ENCODE results near the gene BLMH. TPM values are rescaled to one million over a fixed set of nuclear protein-coding genes. Genes with fewer than 3 reads are reported as not detected.

Gene BLMH
- total RNA-seq, 1 experiment from 2014 or later = 51.2 TPM

DNA sequence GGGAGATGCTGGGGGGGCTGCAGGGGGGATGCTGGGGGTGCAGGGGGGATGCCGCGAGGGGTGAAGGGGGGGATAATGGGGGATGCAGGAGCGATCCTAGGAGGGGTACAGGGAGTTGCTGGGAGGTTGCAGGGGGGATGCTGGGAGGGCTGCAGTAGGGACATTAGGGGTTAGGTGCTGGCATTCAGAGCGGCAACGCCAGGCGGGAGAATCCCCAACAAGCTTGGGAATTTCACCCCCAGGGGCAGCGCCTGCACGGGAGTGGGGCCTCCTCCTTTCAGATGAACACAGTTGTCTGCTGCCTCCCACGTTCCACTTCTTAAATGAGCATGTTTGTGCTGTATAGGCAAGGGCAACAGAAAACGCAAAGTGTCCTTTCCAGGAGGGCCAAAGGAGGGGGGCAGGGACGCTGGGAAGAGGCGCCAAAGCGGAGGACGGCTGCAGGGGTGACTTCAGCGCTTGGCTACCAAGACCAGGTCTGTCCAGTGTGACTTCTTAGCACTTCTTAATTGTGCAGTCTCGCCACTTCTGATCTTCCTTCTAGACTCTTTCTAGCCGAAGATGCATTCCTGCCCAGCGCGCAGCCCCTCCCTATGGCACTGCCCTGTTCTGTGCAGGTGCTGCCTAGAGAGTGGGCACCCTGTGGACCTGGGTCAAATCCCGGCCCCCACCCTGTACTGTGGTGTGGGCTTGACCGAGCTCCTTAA is 54.3 kb downstream of the BLMH start:
- Histone ChIP-seq H3K36me3 (ENCODE audit: control insufficient read depth in 1 of 2, insufficient read depth in 2 of 2, low read length in 2 of 2) (no peaks in the 10 kb centered on the region), H3K9ac (ENCODE audit: low read length) (no peak overlapping the region), H3K27me3 (ENCODE audit: insufficient read depth, low read length) (peaks cover 24% of the 10 kb centered on the region; the same call in 1 of the 2 replicates), H3K9me3 (ENCODE audit: control insufficient read depth in 1 of 2, insufficient read depth in 1 of 2, low read depth in 1 of 2, low read length in 2 of 2) (peaks cover 0 to 3% of the 10 kb centered on the region in 2 experiments; a peak in 1 of 4 replicates), H3K27ac (ENCODE audit: low read depth, low read length) (no peak overlapping the region), H4K20me1 (ENCODE audit: insufficient read depth) (no peaks in the 10 kb centered on the region), H3K4me2 (ENCODE audit: low read length) (no peak overlapping the region), H3K79me2 (ENCODE audit: insufficient read depth, low read length) (no peaks in the 10 kb centered on the region), H3K4me1 (ENCODE audit: control insufficient read depth in 1 of 2, insufficient read depth in 2 of 2, low read length in 2 of 2) (peaks cover 0 to 3% of the 10 kb centered on the region in 2 experiments; a peak in 1 of 4 replicates), H3K9me2 (ENCODE audit: insufficient read depth) (no peaks in the 10 kb centered on the region), H3K4me3 (replicated peaks in 1 of 2; ENCODE audit: low read depth in 1 of 2, low read length in 2 of 2) (no peak overlapping the region), H2AFZ (ENCODE audit: low read depth, low read length, poor library complexity, severe bottlenecking) (no peak overlapping the region)
- no peak for DNase-seq (ENCODE audit: low read depth, low spot score)
- ATAC-seq = no peak
- intact Hi-C loops (cut with micrococcal nuclease) = no loop called here
- BruUV-seq (replicated peaks) = no TSS peak
- ChIA-PET CTCF (interaction anchor here (1.0 to 2.8 kb wide), 5 partner anchors 99 to 144 kb away, joined by 4 to 30 read pairs (median 5); no protein-coding TSS in a partner anchor), RAD21 (ENCODE audit: low non-redundant PET in 1 of 2, low total read pairs in 2 of 2, uncharacterized antibody in 2 of 2, unreplicated experiment in 2 of 2) (interaction anchor here in 1 of 2 experiments (0.8 kb wide), 1 partner anchor 112 kb away, joined by 3 read pairs; no protein-coding TSS in a partner anchor), POLR2A (no interaction called here)
- no peak for TF ChIP-seq ELF1 (IDR thresholded peaks at IDR 0.05; ENCODE audit: borderline replicate concordance, low read depth)
- no peak for TF ChIP-seq EGR1 (IDR thresholded peaks at IDR 0.05; ENCODE audit: low read depth)
- no peak for TF ChIP-seq SRF (IDR thresholded peaks at IDR 0.05; ENCODE audit: low read depth)
- no peak for TF ChIP-seq POLR2AphosphoS5 (IDR thresholded peaks at IDR 0.05; ENCODE audit: low read depth, low read length)
- TF ChIP-seq, protein P1, sequence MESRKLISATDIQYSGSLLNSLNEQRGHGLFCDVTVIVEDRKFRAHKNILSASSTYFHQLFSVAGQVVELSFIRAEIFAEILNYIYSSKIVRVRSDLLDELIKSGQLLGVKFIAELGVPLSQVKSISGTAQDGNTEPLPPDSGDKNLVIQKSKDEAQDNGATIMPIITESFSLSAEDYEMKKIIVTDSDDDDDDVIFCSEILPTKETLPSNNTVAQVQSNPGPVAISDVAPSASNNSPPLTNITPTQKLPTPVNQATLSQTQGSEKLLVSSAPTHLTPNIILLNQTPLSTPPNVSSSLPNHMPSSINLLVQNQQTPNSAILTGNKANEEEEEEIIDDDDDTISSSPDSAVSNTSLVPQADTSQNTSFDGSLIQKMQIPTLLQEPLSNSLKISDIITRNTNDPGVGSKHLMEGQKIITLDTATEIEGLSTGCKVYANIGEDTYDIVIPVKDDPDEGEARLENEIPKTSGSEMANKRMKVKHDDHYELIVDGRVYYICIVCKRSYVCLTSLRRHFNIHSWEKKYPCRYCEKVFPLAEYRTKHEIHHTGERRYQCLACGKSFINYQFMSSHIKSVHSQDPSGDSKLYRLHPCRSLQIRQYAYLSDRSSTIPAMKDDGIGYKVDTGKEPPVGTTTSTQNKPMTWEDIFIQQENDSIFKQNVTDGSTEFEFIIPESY (IDR thresholded peaks at IDR 0.05; ENCODE audit: extremely low read depth, insufficient replicate concordance, low read length) = no peak
- no peak for TF ChIP-seq SIN3A (IDR thresholded peaks at IDR 0.05; ENCODE audit: low read depth)
- TF ChIP-seq ZNF274 (IDR thresholded peaks at IDR 0.05; ENCODE audit: low read depth, low read length) = no peak
- no peak for TF ChIP-seq EZH2phosphoT487 (IDR thresholded peaks at IDR 0.05; ENCODE audit: borderline replicate concordance)
- no peak for TF ChIP-seq YY1 (IDR thresholded peaks at IDR 0.05; ENCODE audit: extremely low read depth, insufficient replicate concordance, low read depth, low read length)
- TF ChIP-seq RAD21 (IDR thresholded peaks at IDR 0.05; ENCODE audit: low read depth) = no peak
- TF ChIP-seq JUND (IDR thresholded peaks at IDR 0.05) = no peak
